MM.1S (cell line): ENCODE measurements around the gene MAPKAPK3.

Source experiments
- DNase-seq: peaks from one replicate; pipeline ENCODE4 v3.0.0-alpha.2; 2015
- H2AFZ ChIP-seq: fragments of 300-600 bp; sonication (generic); 2 replicates; pipeline ENCODE4 v1.6.0; 2016; ENCODE audit warnings: antibody characterized with exemption, low read length
- H3F3A ChIP-seq: fragments of 300-600 bp; sonication (generic); 2 replicates; pipeline ENCODE4 v1.6.1; 2016; ENCODE audit warnings: mild to moderate bottlenecking, antibody characterized with exemption, low read length, moderate library complexity, mixed read lengths; ENCODE audit not compliant: insufficient read depth
- H3K27ac ChIP-seq: fragments of 300-600 bp; sonication (generic); 2 replicates; pipeline ENCODE4 v1.5.1; 2016; ENCODE audit warnings: mild to moderate bottlenecking, low read length
- H3K27me3 ChIP-seq: fragments of 300-600 bp; sonication (generic); replicated peaks from 2 replicates; pipeline ENCODE4 v1.6.0; 2016; ENCODE audit warnings: low read length; ENCODE audit not compliant: insufficient read depth
- H3K36me3 ChIP-seq: fragments of 300-600 bp; sonication (generic); replicated peaks from 2 replicates; pipeline ENCODE4 v1.6.1; 2016; ENCODE audit warnings: mild to moderate bottlenecking, low read length, mixed read lengths; ENCODE audit not compliant: insufficient read depth
- H3K4me1 ChIP-seq: fragments of 300-600 bp; sonication (generic); 2 replicates; pipeline ENCODE4 v1.6.1; 2016; ENCODE audit warnings: low read length, mixed read lengths
- H3K4me2 ChIP-seq: fragments of 300-600 bp; sonication (generic); 2 replicates; pipeline ENCODE4 v1.6.0; 2016; ENCODE audit warnings: low read depth, low read length
- H3K4me3 ChIP-seq: fragments of 300-600 bp; sonication (generic); 2 replicates; pipeline ENCODE4 v1.5.1; 2016; ENCODE audit warnings: low read length, mixed read lengths
- H3K79me2 ChIP-seq: fragments of 300-600 bp; sonication (generic); 2 replicates; pipeline ENCODE4 v1.6.1; 2016; ENCODE audit warnings: mixed run types, low read length, mixed read lengths
- H3K9ac ChIP-seq: fragments of 300-600 bp; sonication (generic); 2 replicates; pipeline ENCODE4 v1.6.1; 2016; ENCODE audit warnings: low read length, mixed read lengths
- H3K9me2 ChIP-seq: fragments of 300-600 bp; sonication (generic); replicated peaks from 2 replicates; pipeline ENCODE4 v1.6.1; 2016; ENCODE audit warnings: mild to moderate bottlenecking, low read length, mixed read lengths; ENCODE audit not compliant: insufficient read depth
- H3K9me3 ChIP-seq: fragments of 300-600 bp; sonication (generic); replicated peaks from 2 replicates; pipeline ENCODE4 v1.6.1; 2016; ENCODE audit warnings: mild to moderate bottlenecking, low read length, mixed read lengths; ENCODE audit not compliant: insufficient read depth
- H4K20me1 ChIP-seq: fragments of 300-600 bp; sonication (generic); 2 replicates; pipeline ENCODE4 v1.6.1; 2016; ENCODE audit warnings: mild to moderate bottlenecking, low read length, moderate library complexity, mixed read lengths; ENCODE audit not compliant: insufficient read depth
- CTCF ChIP-seq: fragments of 300-600 bp; sonication (generic); IDR thresholded peaks from 2 replicates; pipeline ENCODE4 v1.5.1; 2016; ENCODE audit warnings: antibody characterized with exemption, low read length, mixed read lengths
- EZH2 ChIP-seq: fragments of 300-600 bp; sonication (generic); optimal IDR thresholded peaks from 2 replicates; pipeline ENCODE3; 2017; ENCODE audit warnings: low read depth, mild to moderate bottlenecking, antibody characterized with exemption, low read length, mixed read lengths
- EZH2phosphoT487 ChIP-seq: fragments of 300-600 bp; sonication (generic); IDR thresholded peaks from 2 replicates; pipeline ENCODE4 v1.6.1; 2018; ENCODE audit warnings: antibody characterized with exemption, low read length

The MAPKAPK3 gene

DNA sequence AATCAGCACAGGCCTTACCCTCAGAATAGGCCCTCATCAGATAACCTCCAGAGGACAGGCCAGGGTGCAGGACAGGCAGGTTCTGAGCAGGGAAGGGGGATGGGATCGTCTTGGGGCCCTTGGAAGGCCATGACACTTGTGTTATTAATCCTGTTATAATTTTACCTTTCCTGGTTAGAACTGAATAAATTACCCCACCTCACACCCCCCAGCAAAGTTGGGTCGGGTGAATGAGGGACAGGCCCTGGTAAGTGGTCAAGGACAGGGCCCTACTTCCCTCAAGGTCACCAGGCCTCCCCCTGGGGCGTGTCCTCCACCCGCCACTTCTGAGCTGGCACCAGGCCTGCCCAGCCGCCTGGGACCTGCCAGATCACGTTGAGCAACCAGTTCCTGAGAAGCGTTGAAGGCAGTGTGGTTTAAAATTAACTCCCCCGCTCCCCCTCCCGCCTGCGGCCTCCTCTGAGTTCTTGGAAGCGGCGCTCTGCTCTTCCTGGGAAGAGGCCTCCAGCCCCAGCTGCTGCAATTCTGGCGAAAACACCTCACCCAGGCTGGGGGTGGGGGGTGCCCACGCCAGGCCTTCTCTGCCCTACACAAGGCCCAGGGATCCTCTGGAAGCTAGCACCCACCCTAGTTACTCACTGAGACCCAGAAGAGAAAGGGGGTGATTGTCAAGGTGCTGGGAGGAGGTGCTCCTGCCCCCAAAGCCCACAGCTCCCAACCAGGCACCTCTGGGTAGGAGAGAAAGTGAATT, 15.9 kb upstream of the MAPKAPK3 start:
- Histone ChIP-seq H3F3A (no peaks in the 10 kb centered on the region), H2AFZ (no peak overlapping the region), H3K9me3 (no peaks in the 10 kb centered on the region), H4K20me1 (no peaks in the 10 kb centered on the region), H3K4me2 (no peak overlapping the region), H3K9ac (no peak overlapping the region), H3K27ac (no peak overlapping the region), H3K79me2 (no peaks in the 10 kb centered on the region), H3K27me3 (no peaks in the 10 kb centered on the region), H3K36me3 (no peaks in the 10 kb centered on the region), H3K4me3 (no peak overlapping the region), H3K9me2 (no peaks in the 10 kb centered on the region), H3K4me1 (peaks cover 11% of the 10 kb centered on the region)
- no peak for DNase-seq
- TF ChIP-seq EZH2 (no peak), EZH2phosphoT487 (no peak), CTCF (no peak)

DNA sequence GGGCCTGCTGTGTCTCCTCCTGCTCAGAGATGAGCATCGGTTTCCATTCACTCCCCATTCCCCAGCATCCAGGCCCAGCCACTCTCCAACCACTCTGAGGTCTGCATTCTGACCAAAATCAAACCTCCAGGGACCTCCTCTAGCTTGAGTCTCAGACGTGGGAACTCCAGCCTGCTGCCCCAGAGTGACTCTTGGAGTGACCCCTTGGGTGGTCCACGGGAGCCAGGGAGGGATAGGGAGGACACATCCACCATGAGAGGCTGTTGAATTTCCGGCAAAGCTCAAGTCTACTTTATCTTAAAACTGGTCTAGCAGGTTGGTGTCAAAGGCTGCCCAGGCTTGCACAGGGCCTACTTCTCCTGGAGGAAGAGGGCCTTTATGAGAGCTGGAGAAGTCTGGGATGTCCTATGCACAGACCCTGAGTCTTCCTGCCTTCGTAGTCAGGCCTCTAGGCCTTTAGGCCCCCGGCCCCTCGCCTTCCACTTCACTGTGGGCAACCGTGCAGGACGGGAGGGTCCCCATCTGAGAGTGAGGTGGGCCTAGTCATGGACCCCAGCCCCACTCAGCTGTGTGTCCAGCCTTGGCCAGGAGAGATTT, 14.3 kb upstream of the MAPKAPK3 start:
- Histone ChIP-seq H3K9me2 (no peaks in the 10 kb centered on the region), H3K36me3 (no peaks in the 10 kb centered on the region), H4K20me1 (no peaks in the 10 kb centered on the region), H3K27me3 (no peaks in the 10 kb centered on the region), H2AFZ (no peak overlapping the region), H3K9ac (no peak overlapping the region), H3K4me2 (no peak overlapping the region), H3F3A (no peaks in the 10 kb centered on the region), H3K4me1 (peaks cover 11% of the 10 kb centered on the region), H3K4me3 (no peak overlapping the region), H3K9me3 (no peaks in the 10 kb centered on the region), H3K79me2 (no peaks in the 10 kb centered on the region), H3K27ac (no peak overlapping the region)
- no peak for DNase-seq
- no peak for TF ChIP-seq CTCF
- no peak for TF ChIP-seq EZH2
- TF ChIP-seq EZH2phosphoT487, result no peak

DNA sequence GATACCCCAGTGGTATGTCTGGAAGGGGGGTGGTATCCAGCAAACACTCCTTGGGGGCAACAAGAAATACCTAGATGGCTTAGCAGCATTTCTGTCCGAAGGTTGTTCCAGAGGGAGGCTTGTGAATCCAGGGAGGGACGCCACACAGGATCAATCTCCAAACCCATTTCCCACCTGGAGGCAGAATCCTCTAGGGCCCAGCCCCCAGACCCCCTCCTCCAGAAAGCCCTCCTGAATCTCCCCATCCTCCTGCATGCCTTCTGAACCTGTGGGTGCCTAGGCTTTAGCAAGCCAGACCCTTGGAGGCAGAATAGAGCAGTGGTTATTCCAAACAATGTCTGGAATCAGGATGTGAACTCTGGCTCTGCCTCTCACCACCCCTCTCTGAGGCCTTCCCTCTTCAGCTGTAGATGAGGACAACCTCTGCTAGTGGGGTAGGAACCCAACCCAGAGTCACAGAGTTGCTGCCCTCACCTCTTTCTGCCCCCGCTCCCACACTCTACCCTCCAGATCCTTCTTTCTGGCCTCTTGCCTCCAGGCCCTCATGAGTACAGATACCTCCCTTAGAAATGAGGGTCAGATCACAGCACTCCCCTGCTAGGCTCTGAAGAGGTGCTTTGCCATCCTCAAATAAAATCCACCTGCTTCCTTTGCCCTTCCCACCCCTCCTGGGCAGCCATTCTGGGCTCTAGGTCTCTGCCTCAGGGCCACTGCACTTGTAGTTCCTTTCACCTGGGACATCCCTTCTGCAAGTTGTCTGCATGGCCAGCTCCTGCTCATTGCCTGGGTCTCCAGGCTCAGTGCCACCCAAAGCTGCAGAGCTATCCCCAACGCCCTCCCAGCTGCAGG, 13.5 kb upstream of the MAPKAPK3 start:
- H3K4me1 ChIP-seq, result peaks cover 11% of the 10 kb centered on the region
- H3K9me3 ChIP-seq, result no peaks in the 10 kb centered on the region
- no peaks in the 10 kb centered on the region for H4K20me1 ChIP-seq
- TF ChIP-seq EZH2phosphoT487 (no peak), CTCF (no peak), EZH2 (no peak)
- H3K27ac ChIP-seq, result no peak overlapping the region
- H3K9ac ChIP-seq, result no peak overlapping the region
- no peak for DNase-seq
- H2AFZ ChIP-seq, result no peak overlapping the region
- H3K9me2 ChIP-seq, result no peaks in the 10 kb centered on the region
- no peaks in the 10 kb centered on the region for H3K79me2 ChIP-seq
- no peaks in the 10 kb centered on the region for H3K36me3 ChIP-seq
- H3F3A ChIP-seq, result no peaks in the 10 kb centered on the region
- no peak overlapping the region for H3K4me3 ChIP-seq
- H3K4me2 ChIP-seq, result no peak overlapping the region
- H3K27me3 ChIP-seq, result no peaks in the 10 kb centered on the region
